Measurements from ENCODE around the gene TUBA4B. TPM values are rescaled to one million over a fixed set of nuclear protein-coding genes. Genes with fewer than 3 reads are reported as not detected.
"Not testable (repeated sequence)": the region's sequence is repeated elsewhere in the genome, so short reads cannot be mapped to it uniquely, and the experiment has no call there.

TUBA4B gene
- total RNA-seq, 1 experiment from 2014 or later, result 0.10 TPM

DNA sequence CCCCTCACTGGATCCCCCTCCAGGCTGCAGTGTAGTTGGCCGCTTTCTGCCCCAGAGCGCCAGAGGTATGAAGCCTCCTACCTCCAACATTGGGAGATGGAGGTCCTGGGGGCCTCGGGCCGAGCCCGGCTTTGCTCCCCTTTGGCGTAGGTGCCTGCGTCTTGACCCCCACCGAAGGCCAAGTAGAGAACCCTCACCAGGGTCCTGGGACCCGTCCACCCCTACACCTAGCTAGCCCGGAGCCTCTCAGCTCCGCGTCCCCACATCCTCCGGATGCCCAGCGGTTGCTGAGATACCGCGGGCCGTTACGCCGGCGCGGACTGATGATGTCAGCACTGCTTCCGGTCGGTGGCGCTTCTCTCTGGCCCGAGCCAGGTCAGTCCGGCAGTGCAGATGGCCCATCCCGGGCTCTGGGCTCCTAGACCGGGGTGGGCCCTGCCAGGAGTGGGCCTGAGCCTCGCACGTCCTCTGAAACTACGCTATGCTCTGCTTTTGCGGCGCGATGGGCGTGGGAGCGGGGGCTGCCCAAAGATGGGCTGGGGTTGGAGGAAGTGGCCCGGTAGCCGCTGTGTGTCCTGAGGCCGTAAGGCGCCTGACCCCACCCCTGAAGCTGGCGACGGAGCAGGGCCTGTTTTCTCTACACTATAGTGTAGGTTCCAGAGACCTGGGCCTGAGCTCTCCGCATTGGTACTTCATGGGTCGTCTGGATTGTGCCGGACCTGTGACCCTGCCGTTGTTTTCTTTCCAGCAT, 7.7 kb upstream of the TUBA4B start, which contains the start of the genes GLB1L and STK16:
TSS of gene GLB1L (minus strand) at position 297 of the 751 bp plus-strand sequence. CDS start 1,871 bp downstream, outside the sequence.
TSS of gene STK16 (plus strand) at position 332 of the 751 bp plus-strand sequence. CDS start 521 bp downstream, outside the sequence.
- in situ Hi-C loops (cut with HindIII; ENCODE audit: low pct_unique_long_range_greater_than_20kb, low sequenced_read_pairs), result no loop called here
- peak; percentile 83 for DNase-seq (ENCODE audit: low read depth)

DNA sequence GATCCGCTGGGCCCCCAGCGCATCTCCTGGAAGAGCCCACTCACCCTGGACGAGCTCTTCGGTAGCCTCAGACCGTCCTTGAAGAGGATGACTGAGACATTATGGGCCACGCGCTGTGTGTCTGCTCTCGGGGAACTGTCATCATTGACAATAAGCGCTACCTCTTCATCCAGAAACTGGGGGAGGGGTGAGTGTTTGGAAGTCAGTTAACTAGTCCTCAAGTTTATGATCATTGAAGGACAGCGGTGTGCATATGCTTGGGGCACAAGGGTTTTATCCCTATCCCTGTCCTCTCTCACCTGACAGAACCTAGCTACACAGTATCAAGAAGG, 7.2 kb upstream of the TUBA4B start:
- no peak for DNase-seq (ENCODE audit: low read depth)
- in situ Hi-C loops (cut with HindIII; ENCODE audit: low pct_unique_long_range_greater_than_20kb, low sequenced_read_pairs), result no loop called here

DNA sequence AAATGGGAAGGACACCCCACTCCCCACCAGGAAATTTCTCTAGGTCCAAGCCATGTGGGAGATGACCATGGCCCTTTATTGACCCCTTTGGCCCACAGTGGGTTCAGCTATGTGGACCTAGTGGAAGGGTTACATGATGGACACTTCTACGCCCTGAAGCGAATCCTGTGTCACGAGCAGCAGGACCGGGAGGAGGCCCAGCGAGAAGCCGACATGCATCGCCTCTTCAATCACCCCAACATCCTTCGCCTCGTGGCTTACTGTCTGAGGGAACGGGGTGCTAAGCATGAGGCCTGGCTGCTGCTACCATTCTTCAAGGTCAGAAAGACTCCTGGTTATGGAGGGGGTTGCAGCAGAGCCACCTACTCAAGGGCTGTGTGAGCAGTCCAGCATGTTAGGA, 6.5 kb upstream of the TUBA4B start:
- in situ Hi-C loops (cut with HindIII; ENCODE audit: low pct_unique_long_range_greater_than_20kb, low sequenced_read_pairs), result no loop called here
- no peak for DNase-seq (ENCODE audit: low read depth)

DNA sequence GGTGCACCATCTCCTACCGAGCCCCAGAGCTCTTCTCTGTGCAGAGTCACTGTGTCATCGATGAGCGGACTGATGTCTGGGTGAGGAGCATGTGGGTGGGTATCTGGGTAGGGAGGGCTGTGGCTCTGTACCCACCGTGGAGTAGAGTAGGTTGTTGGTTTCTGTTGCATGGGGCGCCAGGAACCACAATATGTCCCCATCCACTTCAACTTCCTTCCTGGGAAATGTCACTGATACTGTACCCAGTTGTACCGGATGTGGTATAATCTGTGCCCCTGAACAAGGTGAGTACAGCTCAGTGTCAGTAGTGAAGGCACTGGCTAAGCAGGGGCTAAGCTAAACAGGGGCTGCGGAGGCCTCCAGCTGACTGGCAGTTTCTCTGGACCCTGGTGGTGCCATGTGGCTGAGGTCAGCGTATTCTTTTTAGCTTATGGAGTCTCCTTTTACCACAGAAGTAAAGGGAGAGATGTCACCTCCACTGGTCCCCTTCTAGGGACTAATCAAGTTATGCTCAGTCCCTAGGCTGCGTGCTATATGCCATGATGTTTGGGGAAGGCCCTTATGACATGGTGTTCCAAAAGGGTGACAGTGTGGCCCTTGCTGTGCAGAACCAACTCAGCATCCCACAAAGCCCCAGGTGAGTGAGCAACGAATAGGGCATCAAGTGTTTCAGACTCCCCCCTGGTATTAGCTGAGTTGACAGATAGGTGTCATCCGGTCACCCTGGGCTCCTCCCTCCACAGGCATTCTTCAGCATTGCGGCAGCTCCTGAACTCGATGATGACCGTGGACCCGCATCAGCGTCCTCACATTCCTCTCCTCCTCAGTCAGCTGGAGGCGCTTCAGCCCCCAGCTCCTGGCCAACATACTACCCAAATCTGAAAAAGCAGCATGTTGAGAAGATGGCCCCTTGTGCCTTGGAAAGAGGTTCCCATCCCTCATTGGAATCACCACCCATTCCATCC, 5.1 kb upstream of the TUBA4B start:
- DNase-seq (ENCODE audit: low read depth), result no peak
- in situ Hi-C loops (cut with HindIII; ENCODE audit: low pct_unique_long_range_greater_than_20kb, low sequenced_read_pairs), result no loop called here

DNA sequence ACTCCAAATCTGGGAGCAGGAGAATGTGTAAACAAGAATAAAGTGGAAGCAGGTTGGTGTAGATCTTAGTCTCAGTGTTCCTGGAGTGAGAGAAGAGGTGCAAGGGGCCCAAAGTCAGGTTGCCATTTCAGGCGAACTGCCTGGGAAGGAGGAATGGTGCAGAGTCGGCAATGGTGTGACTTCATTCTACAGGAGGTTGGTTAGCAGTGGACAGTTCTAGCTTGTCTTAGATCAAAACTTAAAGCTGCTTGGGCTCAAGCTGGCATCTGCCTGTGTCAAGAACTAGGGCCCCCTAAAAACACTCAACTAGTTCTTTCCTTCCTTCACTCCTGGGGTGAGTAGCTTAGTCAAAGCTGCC, 4.2 kb upstream of the TUBA4B start:
- in situ Hi-C loops (cut with HindIII; ENCODE audit: low pct_unique_long_range_greater_than_20kb, low sequenced_read_pairs), result no loop called here
- DNase-seq (ENCODE audit: low read depth), result no peak

DNA sequence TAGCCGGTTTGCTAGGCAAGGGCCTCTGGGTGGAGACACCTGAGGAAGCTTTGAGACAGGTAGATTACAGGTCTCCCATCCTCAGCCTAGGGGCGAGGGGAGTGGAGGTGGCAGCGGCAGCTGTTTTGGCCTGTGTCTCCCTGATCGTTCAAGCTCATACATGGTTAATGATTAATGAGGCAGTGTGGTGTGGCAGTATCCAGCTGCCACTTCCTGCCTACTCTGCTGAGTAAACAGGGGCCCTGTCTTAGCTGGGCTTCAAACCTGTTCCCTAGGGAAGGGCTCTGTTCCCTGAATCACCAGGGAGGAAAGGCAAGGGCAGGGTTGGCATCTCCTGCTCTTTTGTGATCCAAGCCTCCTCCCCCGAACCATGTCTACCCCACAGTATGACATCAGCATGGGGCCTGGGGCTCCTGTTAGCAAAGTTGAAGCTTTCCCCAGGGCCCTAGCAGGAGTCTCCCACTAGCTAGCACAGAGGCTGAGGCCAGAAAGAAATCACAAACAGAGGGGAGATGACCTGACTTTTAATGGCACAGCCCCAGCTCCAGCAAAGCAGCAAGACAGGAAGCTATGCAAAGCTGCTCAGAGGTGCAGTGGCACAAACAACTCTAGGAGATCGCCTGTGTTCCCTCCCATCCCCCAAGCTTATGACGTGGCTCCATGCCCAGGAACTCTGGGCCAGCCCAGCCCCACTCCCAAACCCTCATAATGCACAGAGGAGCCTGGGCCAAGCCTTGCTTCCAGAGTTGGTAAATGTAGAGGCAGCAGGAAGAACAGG, 3.7 kb upstream of the TUBA4B start:
- in situ Hi-C loops (cut with HindIII; ENCODE audit: low pct_unique_long_range_greater_than_20kb, low sequenced_read_pairs), result no loop called here

GRCh38 chr2:219250049-219250781, 2.8 kb upstream of the TUBA4B start:
- in situ Hi-C loops (cut with HindIII; ENCODE audit: low pct_unique_long_range_greater_than_20kb, low sequenced_read_pairs), result no loop called here
- no peak for DNase-seq (ENCODE audit: low read depth)

More for the DNA sequence above, 3.7 kb upstream of the TUBA4B start:
- peak; percentile 86 for DNase-seq (ENCODE audit: low read depth)

DNA sequence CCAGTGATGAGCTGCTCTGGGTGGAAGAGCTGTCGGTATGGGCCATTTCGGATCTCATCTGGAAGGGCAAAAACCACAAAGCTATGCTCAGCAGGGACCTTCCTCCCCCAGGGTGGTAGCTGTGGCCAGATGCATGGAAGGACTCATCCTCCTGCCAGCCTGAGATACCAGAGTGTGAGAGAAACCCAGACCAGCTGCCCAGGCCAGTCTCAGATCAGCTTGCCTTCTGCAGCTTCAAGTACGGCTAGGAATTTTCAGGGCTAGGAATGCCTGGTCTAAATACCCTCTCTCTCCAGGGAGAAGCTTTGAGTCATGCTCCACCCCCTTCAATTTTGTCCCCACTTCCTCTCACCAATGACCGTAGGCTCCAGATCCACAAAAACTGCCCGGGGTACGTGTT, 1.4 kb upstream of the TUBA4B start:
- in situ Hi-C loops (cut with HindIII; ENCODE audit: low pct_unique_long_range_greater_than_20kb, low sequenced_read_pairs), result no loop called here
- DNase-seq (ENCODE audit: low read depth), result no peak

GRCh38 chr2:219252084-219252483, 959 bp upstream of the TUBA4B start:
- no peak for DNase-seq (ENCODE audit: low read depth)
- in situ Hi-C loops (cut with HindIII; ENCODE audit: low pct_unique_long_range_greater_than_20kb, low sequenced_read_pairs), result no loop called here

DNA sequence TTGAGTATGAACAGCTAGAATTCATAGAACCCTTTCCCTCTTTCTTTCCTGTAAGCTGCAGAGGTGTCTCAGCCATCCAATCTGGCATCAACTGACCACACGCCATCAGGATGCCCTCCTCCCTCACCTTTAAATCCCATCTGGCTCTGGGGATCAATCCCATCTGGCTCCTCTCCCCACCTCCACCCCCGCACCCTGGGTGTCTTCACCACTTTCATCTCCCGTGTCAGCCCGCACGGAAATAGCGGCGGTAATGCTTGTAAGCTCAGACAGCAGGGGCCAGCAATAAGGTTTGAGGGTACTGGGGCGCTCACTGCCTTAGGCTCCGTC, 508 bp upstream of the TUBA4B start:
- in situ Hi-C loops (cut with HindIII; ENCODE audit: low pct_unique_long_range_greater_than_20kb, low sequenced_read_pairs), result no loop called here
- no peak for DNase-seq (ENCODE audit: low read depth)

- in situ Hi-C loops (cut with HindIII; ENCODE audit: low pct_unique_long_range_greater_than_20kb, low sequenced_read_pairs), result no loop called here
- DNase-seq (ENCODE audit: low read depth), result peak; percentile 81
Observed at GRCh38 chr2:219253753-219254589, 928 bp downstream of the TUBA4B start, which contains the start of gene TUBA4A. TUBA4A (minus strand) TSS chr2:219253918; CDS start chr2:219253858, 60 bp downstream.

DNA sequence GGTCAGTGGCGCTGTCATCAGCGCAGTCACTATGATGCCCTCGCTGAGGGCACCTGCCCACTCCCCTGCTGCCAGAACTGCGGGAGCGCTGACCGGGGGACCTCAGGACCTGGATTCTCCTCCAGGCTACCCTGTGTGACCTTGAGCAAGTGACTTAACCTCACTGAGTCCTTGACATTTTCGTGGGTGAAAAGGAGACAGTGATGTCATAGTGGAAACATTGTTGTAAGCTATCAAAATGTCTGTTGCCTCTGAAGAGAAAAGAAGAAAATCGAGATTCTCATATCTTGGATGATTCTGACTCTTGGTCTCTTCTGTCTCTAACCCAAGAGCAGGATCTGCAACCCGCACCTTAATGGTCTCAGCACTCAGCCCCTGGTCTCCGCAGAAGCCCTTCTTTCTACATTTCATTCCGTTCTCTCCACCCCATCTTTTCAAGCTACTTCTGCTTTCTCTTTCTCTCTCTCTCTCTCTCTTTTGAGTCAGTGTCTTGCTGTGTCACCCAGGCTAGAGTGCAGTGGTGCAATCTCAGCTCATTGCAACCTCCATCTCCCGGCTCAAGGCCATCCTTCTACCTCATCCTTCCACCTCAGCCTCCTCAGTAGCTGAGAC, 1.7 kb downstream of the TUBA4B start:
- in situ Hi-C loops (cut with HindIII; ENCODE audit: low pct_unique_long_range_greater_than_20kb, low sequenced_read_pairs), result no loop called here
- DNase-seq (ENCODE audit: low read depth), result no peak

- DNase-seq (ENCODE audit: low read depth); in situ Hi-C loops (cut with HindIII; ENCODE audit: low pct_unique_long_range_greater_than_20kb, low sequenced_read_pairs): not testable (repeated sequence)
Observed at GRCh38 chr2:219258942-219259341, 5.9 kb downstream of the TUBA4B start.

GRCh38 chr2:219261024-219261855, 8.2 kb downstream of the TUBA4B start:
- no peak for DNase-seq (ENCODE audit: low read depth)
- in situ Hi-C loops (cut with HindIII; ENCODE audit: low pct_unique_long_range_greater_than_20kb, low sequenced_read_pairs), result no loop called here

DNA sequence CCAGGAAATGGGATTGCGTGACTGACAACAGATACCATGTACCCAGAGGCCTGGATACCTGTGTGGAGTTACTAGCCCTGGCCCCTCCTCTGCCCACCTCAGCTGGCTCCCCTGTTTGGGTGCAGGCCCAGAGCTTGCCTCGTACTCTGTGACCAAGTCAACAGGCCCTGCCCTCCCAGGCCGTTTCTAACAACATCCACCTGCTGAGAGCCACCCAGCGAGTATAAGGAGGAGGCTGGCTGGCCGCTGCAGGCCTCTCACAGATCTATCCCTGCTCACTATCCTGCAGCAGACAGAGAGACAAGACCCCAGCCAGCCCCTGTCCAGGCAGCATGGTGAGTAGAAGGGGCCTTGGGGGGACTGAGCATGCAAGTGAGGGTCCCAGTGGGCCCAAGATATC, 13.2 kb downstream of the TUBA4B start:
- in situ Hi-C loops (cut with HindIII; ENCODE audit: low pct_unique_long_range_greater_than_20kb, low sequenced_read_pairs), result no loop called here

GRCh38 chr2:219266886-219267285, 13.8 kb downstream of the TUBA4B start:
- no peak for DNase-seq (ENCODE audit: low read depth)
- in situ Hi-C loops (cut with HindIII; ENCODE audit: low pct_unique_long_range_greater_than_20kb, low sequenced_read_pairs), result no loop called here

More for the DNA sequence above, 13.2 kb downstream of the TUBA4B start:
- no peak for DNase-seq (ENCODE audit: low read depth)
